Brain microvascular endothelial cell (primary cell): ENCODE measurements around the gene RYR3.

Experiments
- DNase-seq: peaks from one replicate; pipeline ENCODE4 v3.0.0-alpha.2; 2020
- H3K27ac ChIP-seq: fragments of 250-450 bp; sonication (Bioruptor Pico); 2 replicates; pipeline ENCODE4 v1.5.1; 2020; ENCODE audit warnings: mild to moderate bottlenecking, moderate library complexity
- H3K27me3 ChIP-seq: fragments of 250-450 bp; sonication (Bioruptor Pico); replicated peaks from 2 replicates; pipeline ENCODE4 v1.5.1; 2020; ENCODE audit warnings: mild to moderate bottlenecking
- H3K36me3 ChIP-seq: fragments of 250-450 bp; sonication (Bioruptor Pico); replicated peaks from 2 replicates; pipeline ENCODE4 v1.5.1; 2020; ENCODE audit warnings: mild to moderate bottlenecking
- H3K4me3 ChIP-seq: 2 replicates; pipeline ENCODE4 v1.5.1; 2011; ENCODE audit warnings: low read depth, mild to moderate bottlenecking, control low read depth, low read length, moderate library complexity
- in situ Hi-C: cut with HindIII; loops from 2 replicates; pipeline ENCODE4 v1.10.0; 2017; ENCODE audit warnings: low sequenced_read_pairs, low pct_ligation_motif_present
- TF ChIP-seq, protein P1 (sequence below): IDR thresholded peaks from 2 replicates; pipeline ENCODE4 v1.5.1; 2011; ENCODE audit warnings: low read depth, mild to moderate bottlenecking, moderate library complexity, low read length, control low read depth, inconsistent platforms; ENCODE audit errors: missing control alignments

The RYR3 gene

DNA sequence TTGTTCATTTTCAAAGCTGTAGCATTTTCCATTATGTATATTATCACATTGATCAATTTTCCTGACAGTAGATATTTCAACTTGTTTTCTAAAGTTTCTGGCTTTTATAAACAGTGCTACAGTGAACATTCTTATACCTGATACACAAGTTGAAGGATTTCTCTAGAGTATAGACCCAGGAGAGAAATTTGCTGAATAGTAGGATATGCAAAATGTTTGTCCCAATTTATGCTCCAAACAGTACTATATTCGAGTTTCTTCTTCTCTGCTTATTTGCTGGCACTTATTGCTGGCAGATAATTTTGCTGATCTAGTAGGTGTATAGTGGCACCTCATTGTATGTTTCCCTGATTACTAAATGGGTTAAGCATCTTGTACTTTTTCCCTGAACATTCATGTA is 540.3 kb downstream of the RYR3 start:
- no peak overlapping the region for H3K27ac ChIP-seq
- TF ChIP-seq, protein P1, sequence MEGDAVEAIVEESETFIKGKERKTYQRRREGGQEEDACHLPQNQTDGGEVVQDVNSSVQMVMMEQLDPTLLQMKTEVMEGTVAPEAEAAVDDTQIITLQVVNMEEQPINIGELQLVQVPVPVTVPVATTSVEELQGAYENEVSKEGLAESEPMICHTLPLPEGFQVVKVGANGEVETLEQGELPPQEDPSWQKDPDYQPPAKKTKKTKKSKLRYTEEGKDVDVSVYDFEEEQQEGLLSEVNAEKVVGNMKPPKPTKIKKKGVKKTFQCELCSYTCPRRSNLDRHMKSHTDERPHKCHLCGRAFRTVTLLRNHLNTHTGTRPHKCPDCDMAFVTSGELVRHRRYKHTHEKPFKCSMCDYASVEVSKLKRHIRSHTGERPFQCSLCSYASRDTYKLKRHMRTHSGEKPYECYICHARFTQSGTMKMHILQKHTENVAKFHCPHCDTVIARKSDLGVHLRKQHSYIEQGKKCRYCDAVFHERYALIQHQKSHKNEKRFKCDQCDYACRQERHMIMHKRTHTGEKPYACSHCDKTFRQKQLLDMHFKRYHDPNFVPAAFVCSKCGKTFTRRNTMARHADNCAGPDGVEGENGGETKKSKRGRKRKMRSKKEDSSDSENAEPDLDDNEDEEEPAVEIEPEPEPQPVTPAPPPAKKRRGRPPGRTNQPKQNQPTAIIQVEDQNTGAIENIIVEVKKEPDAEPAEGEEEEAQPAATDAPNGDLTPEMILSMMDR, result no peak
- DNase-seq, result no peak
- no peaks in the 10 kb centered on the region for H3K27me3 ChIP-seq
- in situ Hi-C loops, result no loop called here
- no peak overlapping the region for H3K4me3 ChIP-seq
- no peaks in the 10 kb centered on the region for H3K36me3 ChIP-seq

DNA sequence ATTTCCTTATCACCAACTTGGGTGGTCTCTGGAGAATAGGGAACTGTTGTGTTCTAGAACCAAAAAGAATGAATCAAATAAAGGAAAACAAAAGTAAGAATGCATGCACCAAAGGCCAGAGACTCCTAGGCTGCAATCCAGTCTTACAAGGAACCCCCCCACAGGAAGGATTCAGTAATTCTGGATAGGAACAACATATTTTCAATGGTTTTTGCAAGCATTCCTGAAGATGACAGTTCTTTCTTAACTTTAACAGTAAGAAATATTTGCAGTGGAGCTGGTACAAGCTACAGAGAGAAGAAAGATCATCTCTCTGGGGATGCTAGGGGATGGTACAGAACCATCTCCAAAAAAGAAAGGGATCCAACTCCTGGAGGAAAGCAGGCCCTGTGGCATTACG is 541.3 kb downstream of the RYR3 start:
- H3K36me3 ChIP-seq, result no peaks in the 10 kb centered on the region
- no peak overlapping the region for H3K4me3 ChIP-seq
- H3K27me3 ChIP-seq, result no peaks in the 10 kb centered on the region
- in situ Hi-C loops, result no loop called here
- peak overlapping the region; percentile 22 for H3K27ac ChIP-seq
- no peak for DNase-seq
- TF ChIP-seq, protein P1, result no peak

DNA sequence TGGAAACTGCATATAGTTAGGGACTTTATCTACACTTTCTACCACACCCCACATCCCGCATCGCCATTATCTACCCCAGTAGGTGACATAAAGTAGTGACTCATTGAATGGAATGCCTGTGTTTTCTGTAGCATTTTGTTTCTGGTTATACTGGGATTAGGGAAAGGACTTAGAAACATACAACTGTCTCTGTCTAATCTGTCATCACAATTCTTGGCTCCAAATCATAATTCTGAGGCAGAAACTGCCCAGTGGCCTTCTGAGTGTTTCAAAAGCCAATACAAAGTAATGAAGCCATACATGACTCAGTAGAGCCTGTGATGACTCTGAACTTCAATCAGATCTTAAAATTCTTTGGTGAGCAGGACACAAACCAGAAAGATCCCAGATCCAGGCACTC is 541.8 kb downstream of the RYR3 start:
- peak overlapping the region; percentile 22 for H3K27ac ChIP-seq
- peak; percentile 82 for DNase-seq
- in situ Hi-C loops, result no loop called here
- no peak overlapping the region for H3K4me3 ChIP-seq
- TF ChIP-seq, protein P1, result no peak
- H3K27me3 ChIP-seq, result no peaks in the 10 kb centered on the region
- H3K36me3 ChIP-seq, result no peaks in the 10 kb centered on the region

DNA sequence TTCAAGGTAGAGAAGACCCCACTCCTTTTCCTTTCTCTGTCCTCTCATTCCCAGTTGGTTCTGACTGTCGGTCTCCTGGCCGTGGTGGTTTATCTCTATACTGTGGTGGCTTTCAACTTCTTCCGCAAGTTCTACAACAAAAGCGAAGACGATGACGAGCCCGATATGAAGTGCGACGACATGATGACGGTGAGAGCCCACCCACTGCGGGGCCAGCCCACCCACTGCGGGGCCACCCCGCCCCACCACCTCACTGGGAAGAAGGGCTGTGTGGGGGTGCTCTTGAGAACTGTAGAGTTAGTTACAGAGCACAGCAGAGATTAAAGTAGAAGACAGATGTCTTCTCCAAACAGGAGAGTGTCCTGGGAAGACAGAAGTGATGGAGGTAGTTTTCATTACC is 547.0 kb downstream of the RYR3 start:
- in situ Hi-C loops, result no loop called here
- DNase-seq, result no peak
- Histone ChIP-seq H3K27me3 (no peaks in the 10 kb centered on the region), H3K27ac (no peak overlapping the region), H3K4me3 (no peak overlapping the region), H3K36me3 (peaks cover 5% of the 10 kb centered on the region)
- TF ChIP-seq, protein P1, result no peak

DNA sequence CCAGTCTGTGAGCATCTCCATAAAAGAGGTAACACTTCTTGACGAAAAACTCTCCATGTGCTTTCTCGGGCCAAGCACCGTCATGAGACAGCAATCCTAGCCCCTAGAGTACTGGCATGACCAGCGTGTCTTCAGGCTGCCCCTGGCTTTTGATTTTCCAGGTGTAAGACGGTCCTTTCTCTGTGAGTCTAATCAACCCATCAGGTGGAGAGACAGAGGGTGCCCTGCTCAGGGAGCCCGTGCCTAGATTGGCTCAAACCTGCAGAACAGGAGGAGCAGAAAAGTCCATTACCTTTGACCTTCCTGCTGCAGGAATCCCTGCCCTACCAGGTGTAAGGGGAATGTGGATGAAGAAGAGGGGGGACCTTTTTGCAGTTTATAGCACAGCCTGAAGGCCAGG is 548.1 kb downstream of the RYR3 start:
- Histone ChIP-seq H3K27ac (no peak overlapping the region), H3K27me3 (no peaks in the 10 kb centered on the region), H3K4me3 (no peak overlapping the region), H3K36me3 (peaks cover 5% of the 10 kb centered on the region)
- in situ Hi-C loops, result no loop called here
- DNase-seq, result no peak
- TF ChIP-seq, protein P1, result no peak

DNA sequence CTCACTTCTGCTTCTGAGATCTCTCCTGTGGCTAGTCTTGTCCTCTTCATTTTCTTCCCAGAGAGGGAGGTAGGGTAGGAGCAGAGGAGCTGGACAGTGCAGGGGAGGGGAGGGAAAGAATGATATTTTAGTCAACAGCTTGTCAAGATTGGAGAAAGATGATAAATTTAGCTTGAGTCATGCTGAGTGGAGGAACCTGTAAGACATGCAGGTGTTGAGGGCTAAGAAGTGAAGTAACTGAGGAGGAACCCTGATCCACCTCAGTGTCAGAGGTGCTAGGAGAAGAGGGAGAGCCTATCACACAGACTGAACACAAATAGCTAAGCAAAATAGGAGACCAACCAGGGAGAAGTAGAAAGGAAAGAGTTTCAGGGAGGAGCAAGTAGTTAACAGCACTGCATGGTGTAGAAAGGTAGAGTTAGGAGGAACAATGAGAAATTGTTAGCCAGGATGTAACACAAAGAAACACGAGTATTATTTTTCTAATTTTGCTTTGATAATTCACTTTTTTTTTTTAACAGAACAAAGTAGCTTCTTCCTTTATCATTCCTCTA is 549.3 kb downstream of the RYR3 start:
- H3K27me3 ChIP-seq, result no peaks in the 10 kb centered on the region
- DNase-seq, result no peak
- H3K27ac ChIP-seq, result no peak overlapping the region
- peaks cover 5% of the 10 kb centered on the region for H3K36me3 ChIP-seq
- in situ Hi-C loops, result no loop called here
- no peak overlapping the region for H3K4me3 ChIP-seq
- TF ChIP-seq, protein P1, result no peak
